ENCODE results near the gene TMC4. TPM values are rescaled to one million over a fixed set of nuclear protein-coding genes. Genes with fewer than 3 reads are reported as not detected.

TMC4 gene
- total RNA-seq, 1 donor from 2014 or later: 7.1 TPM

DNA sequence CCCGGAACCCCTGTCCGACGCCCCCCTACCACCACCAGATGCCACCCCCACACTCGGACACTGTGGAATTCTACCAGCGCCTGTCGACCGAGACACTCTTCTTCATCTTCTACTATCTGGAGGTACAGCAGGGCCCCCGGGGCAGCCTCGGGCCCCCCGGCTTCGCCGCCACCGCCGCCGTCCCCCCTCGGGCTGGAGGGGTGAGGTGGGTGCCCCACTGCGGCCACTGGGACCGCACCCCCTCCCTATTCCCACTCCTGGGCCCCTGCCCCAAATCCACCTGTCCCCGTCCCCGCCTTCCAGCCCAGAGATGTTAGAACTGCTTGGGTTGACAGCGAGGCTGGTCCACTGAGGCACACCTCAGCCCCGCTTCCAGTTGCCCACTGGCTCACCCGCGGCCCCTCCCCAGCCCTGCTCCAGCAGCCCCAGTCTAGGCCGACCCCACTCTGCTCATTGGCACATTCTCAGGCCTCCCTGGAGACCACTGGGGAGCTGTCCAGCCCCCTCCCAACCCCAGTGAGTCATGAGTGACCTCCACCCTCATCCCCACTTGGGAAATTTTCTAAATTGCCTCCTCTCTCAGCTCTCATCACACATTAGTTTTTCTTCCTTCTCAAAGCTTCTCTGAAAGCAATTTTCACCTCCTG is 20.0 kb downstream of the TMC4 start:
- Histone ChIP-seq H3K36me3 (peaks cover 94 to 96% of the 10 kb centered on the region in 2 donors), H3K4me1 (no peaks in the 10 kb centered on the region), H3K9me3 (no peaks in the 10 kb centered on the region), H3K27me3 (no peaks in the 10 kb centered on the region), H3K4me3 (no peak overlapping the region), H3K27ac (no peak overlapping the region)
- intact Hi-C loops (cut with DNase I): no loop called here
- no peak for DNase-seq (ENCODE audit: low spot score in 2 of 2)
- TF ChIP-seq CTCF (IDR thresholded peaks at IDR 0.05): no peak

DNA sequence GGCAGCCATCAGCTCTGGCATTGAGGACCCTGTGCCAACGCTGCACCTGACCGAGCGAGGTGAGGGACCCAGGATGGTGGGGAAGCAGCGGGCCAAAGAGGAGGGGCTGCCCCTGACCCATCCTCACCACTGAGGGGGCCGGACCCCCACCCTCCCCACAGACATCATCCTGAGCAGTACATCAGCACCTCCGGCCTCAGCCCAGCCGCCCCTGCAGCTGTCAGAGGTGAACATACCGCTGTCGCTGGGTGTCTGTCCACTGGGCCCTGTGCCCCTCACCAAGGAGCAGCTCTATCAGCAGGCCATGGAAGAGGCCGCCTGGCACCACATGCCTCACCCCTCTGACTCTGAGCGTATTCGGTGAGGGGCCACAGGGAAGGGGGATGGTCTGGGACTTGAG is 20.7 kb downstream of the TMC4 start:
- intact Hi-C loops (cut with DNase I): no loop called here

GRCh38 chr19:54151362-54152035 is 21.5 kb downstream of the TMC4 start:
- no peaks in the 10 kb centered on the region for H3K27me3 ChIP-seq
- no peak for DNase-seq (ENCODE audit: low spot score in 2 of 2)
- H3K9me3 ChIP-seq: no peaks in the 10 kb centered on the region
- no peak overlapping the region for H3K4me3 ChIP-seq
- H3K36me3 ChIP-seq: peaks cover 94 to 96% of the 10 kb centered on the region in 2 donors
- TF ChIP-seq CTCF (IDR thresholded peaks at IDR 0.05): no peak
- H3K27ac ChIP-seq: no peak overlapping the region
- intact Hi-C loops (cut with DNase I): no loop called here
- no peaks in the 10 kb centered on the region for H3K4me1 ChIP-seq

More for the DNA sequence above, 20.7 kb downstream of the TMC4 start:
- no peak overlapping the region for H3K27ac ChIP-seq
- peaks cover 94 to 96% of the 10 kb centered on the region in 2 donors for H3K36me3 ChIP-seq
- no peak for DNase-seq (ENCODE audit: low spot score in 2 of 2)
- no peak overlapping the region for H3K4me3 ChIP-seq
- H3K9me3 ChIP-seq: no peaks in the 10 kb centered on the region
- TF ChIP-seq CTCF (IDR thresholded peaks at IDR 0.05): no peak
- H3K27me3 ChIP-seq: no peaks in the 10 kb centered on the region
- no peaks in the 10 kb centered on the region for H3K4me1 ChIP-seq

- no peak for TF ChIP-seq CTCF (IDR thresholded peaks at IDR 0.05)
- H3K4me3 ChIP-seq: no peak overlapping the region
- intact Hi-C loops (cut with DNase I): no loop called here
- peaks cover 94 to 96% of the 10 kb centered on the region in 2 donors for H3K36me3 ChIP-seq
- H3K4me1 ChIP-seq: no peaks in the 10 kb centered on the region
- no peak overlapping the region for H3K27ac ChIP-seq
- H3K27me3 ChIP-seq: no peaks in the 10 kb centered on the region
- no peaks in the 10 kb centered on the region for H3K9me3 ChIP-seq
- no peak for DNase-seq (ENCODE audit: low spot score in 2 of 2)
Observed at GRCh38 chr19:54149021-54149812, 23.7 kb downstream of the TMC4 start.

DNA sequence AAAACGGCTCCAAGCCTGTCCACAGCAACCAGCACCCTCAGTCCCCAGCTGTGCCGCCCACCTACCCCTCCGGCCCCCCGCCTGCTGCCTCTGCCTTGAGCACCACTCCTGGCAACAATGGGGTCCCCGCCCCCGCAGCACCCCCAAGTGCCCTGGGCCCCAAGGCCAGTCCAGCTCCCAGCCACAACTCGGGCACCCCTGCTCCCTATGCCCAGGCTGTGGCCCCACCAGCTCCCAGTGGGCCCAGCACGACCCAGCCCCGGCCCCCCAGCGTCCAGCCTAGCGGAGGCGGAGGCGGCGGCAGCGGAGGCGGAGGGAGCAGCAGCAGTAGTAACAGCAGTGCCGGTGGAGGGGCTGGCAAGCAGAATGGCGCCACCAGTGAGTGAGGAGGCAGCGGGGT is 24.8 kb downstream of the TMC4 start:
- Histone ChIP-seq H3K27me3 (no peaks in the 10 kb centered on the region), H3K4me3 (no peak overlapping the region), H3K27ac (no peak overlapping the region), H3K36me3 (peaks cover 94 to 96% of the 10 kb centered on the region in 2 donors), H3K4me1 (no peaks in the 10 kb centered on the region), H3K9me3 (no peaks in the 10 kb centered on the region)
- TF ChIP-seq CTCF (IDR thresholded peaks at IDR 0.05): no peak
- intact Hi-C loops (cut with DNase I): no loop called here
- DNase-seq (ENCODE audit: low spot score in 2 of 2): no peak
